Measurements from ENCODE around the gene IFNA8. TPM values are rescaled to one million over a fixed set of nuclear protein-coding genes. Genes with fewer than 3 reads are reported as not detected.
A peak's percentile ranks its signal among the peaks of the same experiment; 100 is the strongest.

IFNA8 gene
- polyA plus RNA-seq, 1 donor (not counting 4 experiments of a cell fraction or from before 2014, with no cell fraction given) = not detected

DNA sequence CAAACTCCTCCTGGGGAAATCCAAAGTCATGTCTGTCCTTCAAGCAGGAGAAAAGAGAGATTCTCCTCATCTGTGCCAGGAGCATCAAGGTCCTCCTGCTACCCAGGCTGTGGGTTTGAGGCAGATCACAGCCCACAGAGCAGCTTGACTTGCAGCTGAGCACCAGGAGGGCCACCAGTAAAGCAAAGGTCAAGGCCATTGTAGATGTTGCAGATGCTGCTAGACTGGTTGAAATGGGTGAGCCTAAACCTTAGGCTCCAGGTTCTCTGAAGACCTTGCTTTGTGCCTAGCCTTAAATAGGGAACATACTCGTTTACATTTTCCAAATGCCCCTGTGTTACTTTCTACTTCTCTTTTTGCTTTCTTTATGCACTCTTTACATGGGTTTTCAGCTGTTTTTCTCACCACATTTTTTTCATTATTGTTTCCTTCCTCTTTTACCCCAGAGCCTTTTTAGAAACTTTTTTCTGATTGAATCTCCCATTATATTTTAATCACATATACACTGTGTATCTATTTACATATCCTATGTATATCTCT lies 23.7 kb upstream of the IFNA8 start, which contains the start of gene IFNA2:
IFNA2 (minus strand) TSS at position 268 of the 540 bp plus-strand sequence; CDS start at position 199, 69 bp downstream.
- FAIRE-seq (peak; percentile 34), DNase-seq (ENCODE audit: low read depth, low spot score) (no peak)
- dilution Hi-C loops (cut with MboI; ENCODE audit: extremely low pct_ligation_motif_present, low sequenced_read_pairs) = no loop called here
- Histone ChIP-seq H3K4me3 (ENCODE audit: control insufficient read depth in 2 of 3, extremely low read depth in 1 of 3, insufficient read depth in 2 of 3, low read depth in 1 of 3, low read length in 3 of 3) (no peak within 1 kb of the TSS), H3K36me3 (ENCODE audit: control insufficient read depth in 2 of 2, extremely low read depth in 1 of 2, insufficient read depth in 2 of 2, low read length in 2 of 2) (no peaks in the 10 kb centered on the region), H3K27me3 (ENCODE audit: control insufficient read depth, extremely low read depth, insufficient read depth, low read length) (peaks cover 40% of the 10 kb centered on the region), H2AFZ (ENCODE audit: control insufficient read depth, low read length) (no peak within 1 kb of the TSS), H3K9me3 (ENCODE audit: control insufficient read depth, low read depth, low read length) (no peaks in the 10 kb centered on the region), H3K4me1 (ENCODE audit: control insufficient read depth, extremely low read depth, insufficient read depth, low read length) (no peaks in the 10 kb centered on the region), H3K9me1 (ENCODE audit: control insufficient read depth, extremely low read depth, insufficient read depth, low read length) (no peaks in the 10 kb centered on the region), H3K4me2 (ENCODE audit: control insufficient read depth, extremely low read depth, insufficient read depth, low read depth, low read length) (no peak within 1 kb of the TSS), H4K20me1 (ENCODE audit: control insufficient read depth, extremely low read depth, insufficient read depth, low read length) (no peaks in the 10 kb centered on the region), H3K79me2 (ENCODE audit: control insufficient read depth, insufficient read depth, low read length) (no peaks in the 10 kb centered on the region), H3K27ac (ENCODE audit: control insufficient read depth, insufficient read depth, low read length) (no peak within 1 kb of the TSS), H3K9ac (ENCODE audit: control insufficient read depth, extremely low read depth, insufficient read depth, low read length) (no peak within 1 kb of the TSS)
- TF ChIP-seq CTCF (optimal IDR thresholded peaks at IDR 0.05 in 1 of 3, IDR thresholded peaks at IDR 0.05 in 1 of 3, conservative IDR thresholded peaks at IDR 0.05 in 1 of 3; ENCODE audit: extremely low read depth in 1 of 3, insufficient read depth in 2 of 3, low read length in 3 of 3) = no peak
- no peak for TF ChIP-seq EZH2 (IDR thresholded peaks at IDR 0.05; ENCODE audit: low read length)

DNA sequence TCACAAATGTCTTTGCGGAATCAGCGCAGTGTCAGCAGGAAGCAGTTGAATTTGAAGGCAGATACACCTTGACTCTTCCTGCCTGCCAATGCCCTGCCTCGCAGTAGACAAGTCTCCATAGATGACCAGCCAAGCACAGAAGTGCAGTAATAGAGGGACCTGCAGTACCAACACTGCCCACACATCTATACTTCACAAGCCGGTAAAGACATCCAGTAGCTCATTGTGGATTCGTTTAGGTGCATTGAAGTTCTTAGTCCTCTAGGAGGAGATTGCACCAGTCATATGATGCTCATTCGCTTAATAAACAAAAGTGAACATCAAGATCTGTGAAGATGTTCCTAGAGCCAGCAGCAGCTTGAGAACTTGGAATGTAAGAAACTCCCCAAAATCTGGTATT lies 16.6 kb upstream of the IFNA8 start:
- no peaks in the 10 kb centered on the region for H4K20me1 ChIP-seq (ENCODE audit: control insufficient read depth, extremely low read depth, insufficient read depth, low read length)
- H3K27ac ChIP-seq (ENCODE audit: control insufficient read depth, insufficient read depth, low read length) = no peak overlapping the region
- no peak overlapping the region for H2AFZ ChIP-seq (ENCODE audit: control insufficient read depth, low read length)
- no peak overlapping the region for H3K4me2 ChIP-seq (ENCODE audit: control insufficient read depth, extremely low read depth, insufficient read depth, low read depth, low read length)
- FAIRE-seq = no peak
- H3K27me3 ChIP-seq (ENCODE audit: control insufficient read depth, extremely low read depth, insufficient read depth, low read length) = peaks cover 56% of the 10 kb centered on the region
- dilution Hi-C loops (cut with MboI; ENCODE audit: extremely low pct_ligation_motif_present, low sequenced_read_pairs) = no loop called here
- H3K9ac ChIP-seq (ENCODE audit: control insufficient read depth, extremely low read depth, insufficient read depth, low read length) = no peak overlapping the region
- no peaks in the 10 kb centered on the region for H3K36me3 ChIP-seq (ENCODE audit: control insufficient read depth in 2 of 2, extremely low read depth in 1 of 2, insufficient read depth in 2 of 2, low read length in 2 of 2)
- no peaks in the 10 kb centered on the region for H3K9me1 ChIP-seq (ENCODE audit: control insufficient read depth, extremely low read depth, insufficient read depth, low read length)
- no peak overlapping the region for H3K4me3 ChIP-seq (ENCODE audit: control insufficient read depth in 2 of 3, extremely low read depth in 1 of 3, insufficient read depth in 2 of 3, low read depth in 1 of 3, low read length in 3 of 3)
- no peaks in the 10 kb centered on the region for H3K79me2 ChIP-seq (ENCODE audit: control insufficient read depth, insufficient read depth, low read length)
- no peaks in the 10 kb centered on the region for H3K4me1 ChIP-seq (ENCODE audit: control insufficient read depth, extremely low read depth, insufficient read depth, low read length)
- H3K9me3 ChIP-seq (ENCODE audit: control insufficient read depth, low read depth, low read length) = no peaks in the 10 kb centered on the region
- TF ChIP-seq CTCF (optimal IDR thresholded peaks at IDR 0.05 in 1 of 3, IDR thresholded peaks at IDR 0.05 in 1 of 3, conservative IDR thresholded peaks at IDR 0.05 in 1 of 3; ENCODE audit: extremely low read depth in 1 of 3, insufficient read depth in 2 of 3, low read length in 3 of 3) (peak in 2 of 3 experiments; percentile 24 to 49), EZH2 (IDR thresholded peaks at IDR 0.05; ENCODE audit: low read length) (no peak)
- DNase-seq (ENCODE audit: low read depth, low spot score) = no peak

Measured in keratinocyte (primary cell).